Dermis microvascular lymphatic vessel endothelial cell (primary cell): Measurements from ENCODE around the gene EPRS1. TPM values are rescaled to one million over a fixed set of nuclear protein-coding genes. Genes with fewer than 3 reads are reported as not detected.
"Not testable (repeated sequence)": the region's sequence is repeated elsewhere in the genome, so short reads cannot be mapped to it uniquely, and the experiment has no call there.

Source experiments
- DNase-seq, 2 donors: peaks; one replicate each; pipeline versions ENCODE4 v3.0.0 to v3.0.0-alpha.2; 2010; ENCODE audit warnings: low read depth in 2 of 2
- total RNA-seq: library from RNA; depleted of rRNA; stranded (reverse); fragments of >200 nt; gene quantifications from 2 replicates; pipeline ENCODE4 v1.2.1, GENCODE V29; 2014

EPRS1 gene
- total RNA-seq, 1 donor from 2014 or later: 109 TPM

DNA sequence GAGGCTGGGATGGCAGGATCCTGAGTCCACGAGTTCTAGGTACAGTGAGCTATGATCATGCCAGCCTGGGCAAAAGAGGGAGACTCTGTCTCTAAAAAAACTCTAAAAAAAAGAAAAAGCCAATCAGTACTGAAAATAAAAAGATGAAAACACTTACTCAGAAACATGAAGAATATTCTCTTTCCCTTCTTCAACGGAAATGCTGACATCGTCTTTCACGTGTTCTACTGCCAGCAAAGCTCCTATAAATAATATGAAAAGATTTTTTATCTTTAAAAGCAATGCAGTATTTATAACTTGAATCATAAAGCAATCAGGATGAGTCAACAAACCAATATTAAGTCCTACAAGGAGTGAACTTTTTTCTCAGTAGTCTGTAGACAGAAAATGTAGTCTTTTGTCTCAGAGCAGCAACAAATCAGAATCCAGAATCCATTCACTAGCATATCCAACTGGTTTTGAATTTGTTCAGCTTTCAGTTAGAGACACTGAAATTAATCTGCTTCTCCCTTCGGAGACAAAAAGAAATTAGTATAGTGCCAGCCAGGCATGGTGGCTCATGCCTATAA lies 6.2 kb downstream of the EPRS1 start:
- DNase-seq: no peak

DNA sequence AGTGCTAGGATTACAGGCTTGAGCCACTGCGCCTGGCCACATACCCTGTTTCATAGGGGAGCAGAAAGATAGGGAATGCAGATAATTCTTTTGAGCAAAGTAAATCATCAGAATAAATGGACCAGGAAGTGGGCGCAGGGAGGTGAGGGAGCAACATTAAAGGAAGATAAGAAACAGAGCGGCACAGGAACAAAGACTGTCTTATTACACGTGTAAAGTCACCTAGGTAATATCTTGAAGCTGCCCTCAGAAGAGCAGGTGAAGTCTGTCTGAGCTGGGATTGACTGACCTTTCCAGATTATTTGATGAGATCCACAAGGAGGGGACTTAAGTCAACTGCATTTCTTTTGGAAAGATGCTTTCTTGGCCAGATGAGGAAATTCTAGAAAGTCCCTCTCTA lies 7.7 kb downstream of the EPRS1 start:
- no peak for DNase-seq

DNA sequence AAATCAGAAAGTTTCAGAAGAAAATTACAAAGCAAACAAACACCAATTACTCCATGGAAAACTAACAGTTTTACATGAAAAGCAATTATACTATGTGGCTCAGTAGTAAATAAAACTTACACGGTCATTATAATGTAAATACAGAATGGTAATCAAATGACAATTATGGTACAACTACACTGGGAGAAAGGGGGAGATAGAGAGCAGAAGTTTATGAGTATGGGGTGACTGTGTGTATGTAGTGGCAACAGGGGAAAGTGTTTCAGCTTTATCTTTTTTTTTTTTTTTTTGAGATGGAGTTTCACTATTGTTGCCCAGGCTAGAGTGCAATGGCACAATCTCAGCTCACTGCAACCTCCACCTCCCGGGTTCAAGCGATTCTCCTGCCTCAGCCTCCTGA lies 8.5 kb downstream of the EPRS1 start:
- DNase-seq: not testable (repeated sequence)

DNA sequence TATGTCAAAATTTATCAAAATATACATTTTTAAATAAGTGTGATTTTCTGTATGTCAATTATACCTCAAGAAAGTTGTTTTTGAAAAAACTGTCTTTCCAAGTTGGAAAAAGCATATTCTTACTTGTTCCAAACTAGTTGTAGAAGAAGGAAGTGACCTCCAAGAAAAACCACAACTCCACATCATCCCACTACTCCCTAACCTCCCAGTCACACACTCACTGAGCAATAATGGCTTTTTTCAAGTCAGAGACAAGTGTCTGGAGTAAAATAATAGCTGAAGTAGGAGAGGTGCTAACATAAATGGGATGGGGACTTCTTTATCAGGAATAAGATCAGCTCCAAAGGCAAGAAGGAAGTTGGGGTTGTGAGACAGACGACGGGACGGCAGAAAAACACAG lies 13.4 kb downstream of the EPRS1 start:
- peak in 1 of 2 donors; percentile 21 for DNase-seq

DNA sequence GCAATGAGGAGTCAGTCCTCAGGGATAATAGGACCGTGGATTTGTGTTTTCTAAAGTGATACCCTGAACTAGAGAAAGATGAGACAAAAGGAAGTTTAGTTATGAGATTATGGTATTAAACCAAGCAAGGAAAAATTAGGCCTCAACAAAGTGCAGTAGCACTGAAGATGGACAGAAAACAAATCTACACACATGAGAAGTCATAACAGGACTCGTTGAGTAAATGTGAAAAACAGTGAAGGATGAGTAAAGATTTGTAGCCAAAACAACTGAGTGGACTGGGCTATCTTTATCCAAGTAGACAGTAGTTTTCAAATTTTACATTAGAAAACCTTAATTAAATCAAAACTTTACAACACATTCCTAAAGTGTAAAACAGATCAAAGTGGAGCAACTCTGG lies 15.0 kb downstream of the EPRS1 start:
- no peak for DNase-seq

DNA sequence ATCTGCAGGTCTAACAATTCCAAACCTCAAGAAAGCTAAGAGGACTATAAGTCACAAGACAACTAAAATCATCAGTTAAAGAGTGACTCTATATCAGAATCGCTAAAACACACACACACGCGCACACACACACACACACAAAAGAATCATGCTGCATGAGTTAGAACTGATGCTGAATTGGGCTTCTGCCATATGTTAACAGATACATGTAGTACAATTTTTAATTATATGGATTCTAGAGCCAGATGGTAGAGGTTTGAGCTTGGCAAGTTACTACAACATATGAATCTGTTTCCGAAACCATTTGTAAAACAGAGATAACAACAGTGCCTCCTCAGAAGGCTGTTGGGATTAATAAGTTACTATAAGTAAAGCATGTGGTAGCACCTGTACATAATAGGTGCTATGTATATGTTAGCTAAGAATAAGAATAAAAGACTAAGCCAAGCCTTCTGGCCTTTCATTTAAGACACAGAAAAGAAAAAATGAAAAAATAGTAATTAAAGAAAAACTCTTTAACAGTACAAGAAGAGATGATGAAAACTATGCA lies 17.9 kb downstream of the EPRS1 start:
- DNase-seq: no peak

DNA sequence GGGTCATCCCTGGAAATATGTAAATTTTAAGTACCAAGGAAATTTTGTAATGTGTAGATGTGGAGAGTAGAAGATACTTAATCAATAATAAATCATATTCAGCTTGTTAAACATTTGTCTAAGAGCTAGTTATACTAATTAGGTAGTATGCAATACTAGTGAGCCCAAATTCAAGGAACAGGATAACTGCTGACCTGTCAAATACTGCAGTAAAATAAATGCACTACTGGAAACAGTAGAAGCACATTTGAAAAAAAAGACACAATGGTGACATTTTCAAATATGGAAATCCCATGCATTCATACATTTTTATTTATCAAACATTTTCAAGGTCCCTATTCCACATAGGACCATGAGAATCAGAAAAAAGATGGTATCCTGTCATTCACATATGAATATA lies 27.2 kb downstream of the EPRS1 start:
- DNase-seq: no peak

DNA sequence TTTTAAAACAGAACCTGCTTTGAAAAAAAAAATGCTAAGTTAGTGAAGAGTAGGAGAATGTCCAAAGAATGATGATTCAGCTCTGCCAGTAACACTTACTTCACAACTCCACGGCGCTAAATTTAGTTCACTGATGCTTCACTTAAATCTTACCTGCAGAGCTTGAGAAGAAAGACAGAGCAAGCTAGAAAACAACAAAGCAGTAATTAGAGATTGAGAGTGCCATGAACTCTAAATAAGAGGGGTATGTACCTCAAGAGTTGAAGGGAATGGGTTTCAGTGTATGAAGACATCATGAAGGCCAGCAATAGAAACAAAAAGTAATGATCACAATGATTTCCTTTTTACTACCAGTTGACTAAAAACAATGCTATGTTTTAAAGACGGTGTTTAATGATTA lies 32.8 kb downstream of the EPRS1 start:
- DNase-seq: no peak

DNA sequence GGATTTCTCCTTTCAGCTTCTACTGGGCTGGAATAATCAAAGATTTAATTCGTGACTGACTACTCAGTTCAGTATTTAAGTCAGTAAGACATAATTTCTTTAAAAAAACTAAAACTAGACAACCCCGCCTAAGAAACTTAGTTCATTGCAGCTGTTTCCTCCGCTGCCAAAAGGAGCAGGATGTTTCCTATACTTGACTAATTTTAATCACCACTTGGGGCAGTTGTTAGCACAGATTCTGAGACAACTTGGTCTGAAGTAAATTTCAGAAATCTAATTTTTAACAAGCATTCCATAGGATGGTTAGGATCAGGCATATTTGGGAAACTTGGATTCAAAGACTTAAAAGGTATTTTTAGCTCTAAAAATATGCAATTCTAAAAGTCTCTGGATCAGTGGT lies 34.0 kb downstream of the EPRS1 start:
- peak in 1 of 2 donors; percentile 51 for DNase-seq

DNA sequence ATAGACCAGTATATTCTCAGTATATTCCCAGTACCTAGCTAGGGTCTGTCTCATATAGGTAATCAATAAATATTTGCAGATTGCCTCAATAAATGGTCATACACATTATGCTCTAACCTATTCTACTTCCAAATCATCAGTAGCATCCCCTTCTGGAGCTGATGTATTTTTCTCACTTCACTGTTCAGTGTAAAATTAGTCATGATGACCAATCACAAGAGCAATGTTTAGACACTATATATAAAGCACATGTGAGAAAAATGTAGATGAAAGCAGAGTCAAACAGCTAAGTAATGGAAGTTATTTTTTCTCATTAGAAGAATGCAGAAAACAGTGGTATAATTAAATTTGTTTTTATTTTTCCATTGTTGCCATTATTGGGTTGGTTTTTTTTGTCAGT lies 34.7 kb downstream of the EPRS1 start:
- DNase-seq: no peak

DNA sequence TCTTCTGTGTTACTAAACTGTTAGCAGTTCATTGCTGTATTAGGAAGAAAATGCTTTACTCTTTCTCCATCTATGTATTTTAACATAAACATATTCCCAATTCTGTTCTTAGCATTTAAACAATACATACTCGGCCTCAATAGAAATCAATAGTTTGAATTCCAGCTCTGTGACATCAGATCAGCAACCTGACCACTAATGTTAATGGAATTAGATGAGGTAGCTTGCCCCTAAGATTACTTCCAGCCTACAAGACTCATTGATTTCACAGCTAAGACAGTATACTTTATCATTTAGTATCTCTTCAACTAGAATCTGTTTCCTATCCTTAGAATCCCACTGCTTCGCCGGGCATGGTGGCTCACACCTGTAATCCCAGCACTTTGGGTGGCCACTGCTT lies 38.9 kb downstream of the EPRS1 start:
- no peak for DNase-seq

DNA sequence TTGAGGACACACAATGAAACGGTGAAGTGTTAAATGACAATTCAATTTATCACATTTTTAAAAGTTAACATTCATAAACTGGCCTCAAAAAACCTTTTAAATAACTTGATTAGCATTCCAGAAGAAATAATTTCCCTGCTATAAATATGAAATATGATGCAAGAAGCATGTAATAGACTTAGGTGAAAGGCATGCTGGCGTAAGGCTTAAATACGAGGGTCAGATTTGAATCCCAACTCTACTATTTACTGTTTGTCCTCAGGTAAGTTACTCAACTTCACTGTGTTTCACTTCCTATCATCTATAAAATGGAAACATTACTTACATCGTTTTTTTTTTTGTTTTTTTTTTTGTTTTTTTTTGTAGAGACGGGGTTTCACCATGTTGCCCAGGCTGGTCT lies 40.8 kb downstream of the EPRS1 start:
- DNase-seq: no peak

DNA sequence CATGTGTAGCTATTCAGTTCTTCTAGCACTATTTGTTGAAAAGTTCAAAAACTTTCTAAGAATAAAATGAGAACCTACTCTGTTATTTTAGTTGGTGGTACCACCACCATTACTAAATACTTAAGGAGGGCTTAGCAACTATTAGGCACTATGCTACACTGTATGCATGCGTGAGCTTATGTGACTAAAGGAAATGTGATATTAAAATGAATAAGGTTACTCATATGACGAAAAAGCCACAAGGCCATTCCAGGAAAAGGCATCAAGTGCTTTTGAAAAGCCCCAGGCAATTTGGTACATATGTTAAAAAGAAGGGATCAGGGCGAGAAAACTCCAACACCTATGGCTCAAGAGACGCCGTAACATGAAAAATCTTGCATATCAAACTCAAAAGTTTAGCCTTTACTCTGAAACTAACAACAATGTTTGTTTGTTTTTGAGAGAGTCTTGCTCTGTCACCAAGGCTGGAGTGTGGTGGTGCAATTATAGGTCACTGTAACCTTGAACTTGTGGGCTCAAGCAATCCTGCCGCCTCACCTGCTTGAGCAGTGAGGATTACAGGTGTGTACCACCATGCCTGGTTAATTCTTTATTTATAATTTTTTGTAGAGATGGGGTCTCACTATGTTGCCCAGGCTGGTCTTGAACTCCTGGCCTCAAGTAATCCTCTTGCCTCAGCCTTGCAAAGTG lies 42.5 kb downstream of the EPRS1 start:
- DNase-seq: no peak

DNA sequence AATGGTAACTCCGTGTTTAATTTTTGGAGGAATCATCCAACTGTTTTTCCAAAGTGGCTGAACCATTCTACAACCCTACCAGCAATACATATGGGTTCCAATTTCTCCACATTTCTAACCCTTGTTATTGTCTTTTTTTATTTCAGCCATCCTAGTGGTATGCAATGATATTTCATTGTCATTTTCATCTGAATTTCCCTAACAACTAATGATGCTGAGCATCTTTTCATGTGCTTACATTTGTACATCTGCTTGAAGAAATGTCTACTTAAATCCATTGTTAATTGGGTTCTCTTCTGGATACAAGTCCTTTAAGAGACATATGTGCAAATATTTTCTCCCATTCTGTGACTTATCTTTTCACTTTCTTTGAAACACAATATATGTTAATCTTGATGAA lies 43.3 kb downstream of the EPRS1 start:
- no peak for DNase-seq

DNA sequence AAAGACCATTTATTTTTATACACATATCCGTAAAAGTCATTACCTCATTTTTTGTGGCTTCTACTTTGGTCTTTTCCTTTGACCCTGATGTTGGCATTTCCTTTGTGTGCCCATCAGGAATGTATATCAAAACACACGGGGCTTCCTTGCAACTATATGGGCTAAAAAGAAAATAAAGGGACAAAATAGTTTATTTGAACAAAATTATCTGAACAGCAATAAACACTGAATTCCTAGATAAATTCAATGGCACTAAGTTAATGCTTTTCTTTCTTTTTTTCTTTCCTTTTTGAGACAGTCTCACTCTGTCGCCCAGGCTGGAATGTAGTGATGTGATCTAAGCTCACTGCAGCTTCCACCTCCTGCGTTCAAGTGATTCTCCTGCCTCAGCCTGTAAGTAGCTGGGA lies 45.2 kb downstream of the EPRS1 start:
- peak; percentile 18 to 51 for DNase-seq

DNA sequence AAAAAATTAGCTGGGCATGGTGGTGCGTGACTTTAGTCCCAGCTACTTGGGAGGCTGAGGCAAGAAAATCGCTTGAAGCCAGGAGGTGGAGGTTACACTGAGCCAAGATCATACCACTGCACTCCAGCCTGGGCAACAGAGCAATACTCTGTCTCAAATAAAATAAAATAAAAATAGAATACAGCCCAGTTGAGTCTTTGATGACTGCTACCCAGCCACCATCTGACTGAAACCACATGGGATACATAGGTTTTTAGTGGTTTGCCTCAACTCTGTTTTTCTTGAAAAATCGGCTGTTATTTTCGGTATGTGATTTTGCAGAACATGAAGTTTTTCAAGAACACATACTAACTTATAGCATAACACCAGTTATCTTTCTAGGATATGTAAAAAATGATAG lies 46.5 kb downstream of the EPRS1 start:
- no peak for DNase-seq

Other genes starting within 250 kb of the EPRS1 start
- not detected in 2 replicates for gene SLC30A10, start 117.9 kb downstream of the EPRS1 start, total RNA-seq
- gene BPNT1, start 43.3 kb upstream of the EPRS1 start, total RNA-seq: 25.9 and 28.4 TPM in 2 replicates
- 89.5 and 93.7 TPM in 2 replicates for gene IARS2, start 47.6 kb upstream of the EPRS1 start, total RNA-seq
- gene RAB3GAP2, start 225.9 kb upstream of the EPRS1 start, total RNA-seq: 24.8 and 26.4 TPM in 2 replicates